HepG2 (cell line): ENCODE results near the gene IMPDH1. TPM values are rescaled to one million over a fixed set of nuclear protein-coding genes. Genes with fewer than 3 reads are reported as not detected.
A peak's percentile ranks its signal among the peaks of the same experiment; 100 is the strongest.

Experiments used
- KDM5A ChIP-seq: fragments of 200-600 bp; sonication (generic); IDR thresholded peaks from 2 replicates; pipeline ENCODE4 v1.7.0; 2018; ENCODE audit warnings: antibody characterized with exemption, mild to moderate bottlenecking, low read length, borderline replicate concordance
- MZF1 ChIP-seq: sonication (generic); formaldehyde crosslinking; IDR thresholded peaks from 2 replicates; pipeline ENCODE4 v1.8.1; 2023; ENCODE audit warnings: mild to moderate bottlenecking, missing genetic modification reagents, borderline replicate concordance
- NFE2 ChIP-seq: sonication (generic); formaldehyde crosslinking; IDR thresholded peaks from 2 replicates; pipeline ENCODE4 v1.4.0; 2020; ENCODE audit warnings: missing genetic modification reagents
- NFIC ChIP-seq: IDR thresholded peaks from 2 replicates; pipeline ENCODE4 v1.6.1; 2012; ENCODE audit warnings: mild to moderate bottlenecking, low read length, inconsistent platforms
- PCBP2 ChIP-seq: fragments of 200-400 bp; formaldehyde crosslinking; optimal IDR thresholded peaks from 2 replicates; pipeline ENCODE3; 2018; ENCODE audit warnings: low read length, low read depth; ENCODE audit not compliant: poor library complexity, severe bottlenecking
- SCMH1 ChIP-seq: sonication (generic); formaldehyde crosslinking; IDR thresholded peaks from 2 replicates; pipeline ENCODE4 v1.9.0; 2021; ENCODE audit warnings: missing genetic modification reagents, mild to moderate bottlenecking, borderline replicate concordance
- SNAI1 ChIP-seq: sonication (generic); formaldehyde crosslinking; IDR thresholded peaks from 2 replicates; pipeline ENCODE4 v1.5.0; 2020; ENCODE audit warnings: mild to moderate bottlenecking, missing genetic modification reagents, borderline replicate concordance
- TAF1 ChIP-seq: sonication (generic); formaldehyde crosslinking; IDR thresholded peaks from 2 replicates; pipeline ENCODE4 v1.4.0; 2020; ENCODE audit warnings: missing genetic modification reagents
- TCF7 ChIP-seq: sonication (generic); IDR thresholded peaks from 2 replicates; pipeline ENCODE4 v1.6.1; 2016; ENCODE audit warnings: antibody characterized with exemption, low read depth
- ZFYVE20 ChIP-seq: sonication (generic); formaldehyde crosslinking; IDR thresholded peaks from 2 replicates; pipeline ENCODE4 v1.8.0; 2023; ENCODE audit warnings: low read depth, mild to moderate bottlenecking, moderate library complexity, missing genetic modification reagents, borderline replicate concordance
- ZNF12 ChIP-seq: sonication (generic); formaldehyde crosslinking; IDR thresholded peaks from 2 replicates; pipeline ENCODE4 v1.5.0; 2020; ENCODE audit warnings: missing genetic modification reagents
- ZNF263 ChIP-seq: sonication (generic); formaldehyde crosslinking; IDR thresholded peaks from 2 replicates; pipeline ENCODE4 v1.4.0; 2020; ENCODE audit warnings: missing genetic modification reagents
- ZNF333 ChIP-seq: sonication (generic); formaldehyde crosslinking; IDR thresholded peaks from 2 replicates; pipeline ENCODE4 v1.4.0; 2020; ENCODE audit warnings: mild to moderate bottlenecking, missing genetic modification reagents, borderline replicate concordance
- ZNF761 ChIP-seq: sonication (generic); formaldehyde crosslinking; conservative IDR thresholded peaks from 2 replicates; pipeline ENCODE4 v1.4.0; 2020; ENCODE audit warnings: mild to moderate bottlenecking, missing genetic modification reagents
- polyA plus RNA-seq, 8 experiments: library from polyadenylated mRNA; depleted of rRNA in 3 of 8; stranded (reverse) in 7 of 8; unstranded in 1 of 8; fragments of >200 nt; fragmentation: Illumina TruSeq in 4 of 8; extraction: Trizol in 4 of 8; gene quantifications; 2 replicates each; pipeline versions ENCODE4 v1.2.1 to v1.2.3, GENCODE V29; 2011 to 2016; ENCODE audit warnings: low read depth in 4 of 8, missing spikeins in 1 of 8, mixed read lengths in 1 of 8; ENCODE audit not compliant: insufficient read depth in 1 of 8
- total RNA-seq, 5 experiments: library from RNA; depleted of rRNA; stranded (reverse); fragments of >200 nt; fragmentation: Illumina TruSeq; extraction: Trizol; gene quantifications; 2 replicates each; pipeline ENCODE4 v1.2.3, GENCODE V29; 2016; ENCODE audit warnings: low read depth in 1 of 5
- TF ChIP-seq, protein P1 (sequence below): IDR thresholded peaks from 2 replicates; pipeline ENCODE4 v1.6.1; 2012; ENCODE audit warnings: low read depth, low read length, improper control_type of control experiment
- TF ChIP-seq, protein P2 (sequence below): sonication (generic); formaldehyde crosslinking; IDR thresholded peaks from 2 replicates; pipeline ENCODE4 v1.5.1; 2020; ENCODE audit warnings: mild to moderate bottlenecking, missing genetic modification reagents
- TF ChIP-seq, protein P3 (sequence below): sonication (generic); formaldehyde crosslinking; IDR thresholded peaks from 2 replicates; pipeline ENCODE4 v1.4.0; 2020; ENCODE audit warnings: missing genetic modification reagents
- TF ChIP-seq, protein P4 (sequence below): sonication (generic); formaldehyde crosslinking; IDR thresholded peaks from 2 replicates; pipeline ENCODE4 v1.4.0; 2020; ENCODE audit warnings: missing genetic modification reagents, borderline replicate concordance

IMPDH1 gene
- total and polyA plus RNA-seq, 2 of the 13 experiments (the other 11 are each of a cell fraction or from before 2014, with no cell fraction given), result 22.8 to 34.0 TPM

DNA sequence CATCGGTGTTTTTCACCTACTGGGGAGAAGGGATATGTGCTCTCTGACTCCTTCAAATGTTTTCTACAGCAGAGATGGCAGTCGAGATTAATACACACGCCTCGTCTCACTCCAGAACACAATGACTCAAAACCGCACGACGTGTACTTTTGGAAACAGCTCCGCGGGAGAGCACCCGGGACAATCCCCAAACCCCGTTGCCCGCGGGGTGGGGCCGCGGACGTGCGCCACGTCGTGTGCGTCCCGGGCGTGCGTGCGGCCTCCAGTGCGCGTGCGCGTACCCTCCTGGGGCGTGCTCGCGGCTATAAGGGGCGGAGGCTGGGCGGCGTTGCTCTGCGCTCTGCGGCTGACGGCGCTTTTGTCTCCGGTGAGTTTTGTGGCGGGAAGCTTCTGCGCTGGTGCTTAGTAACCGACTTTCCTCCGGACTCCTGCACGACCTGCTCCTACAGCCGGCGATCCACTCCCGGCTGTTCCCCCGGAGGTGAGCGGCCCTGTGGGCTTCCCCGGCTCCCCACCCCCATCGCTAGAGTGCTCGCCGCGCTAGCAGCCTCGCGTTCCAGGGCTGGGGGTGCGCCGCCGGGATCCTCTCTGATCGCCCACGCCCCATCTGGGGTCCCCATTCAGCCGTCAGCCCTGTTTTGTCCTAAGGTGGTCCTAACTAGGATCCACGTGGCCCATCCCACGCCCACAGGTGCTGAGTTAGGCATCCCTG, 45.9 kb upstream of the IMPDH1 start, which contains the start of gene HILPDA (continued):
- TF ChIP-seq ZFYVE20, result no peak; the same call in 1 of the 2 replicates
- no peak for TF ChIP-seq MZF1 (CRISPR knock-in tag)
- TF ChIP-seq, protein P1, sequence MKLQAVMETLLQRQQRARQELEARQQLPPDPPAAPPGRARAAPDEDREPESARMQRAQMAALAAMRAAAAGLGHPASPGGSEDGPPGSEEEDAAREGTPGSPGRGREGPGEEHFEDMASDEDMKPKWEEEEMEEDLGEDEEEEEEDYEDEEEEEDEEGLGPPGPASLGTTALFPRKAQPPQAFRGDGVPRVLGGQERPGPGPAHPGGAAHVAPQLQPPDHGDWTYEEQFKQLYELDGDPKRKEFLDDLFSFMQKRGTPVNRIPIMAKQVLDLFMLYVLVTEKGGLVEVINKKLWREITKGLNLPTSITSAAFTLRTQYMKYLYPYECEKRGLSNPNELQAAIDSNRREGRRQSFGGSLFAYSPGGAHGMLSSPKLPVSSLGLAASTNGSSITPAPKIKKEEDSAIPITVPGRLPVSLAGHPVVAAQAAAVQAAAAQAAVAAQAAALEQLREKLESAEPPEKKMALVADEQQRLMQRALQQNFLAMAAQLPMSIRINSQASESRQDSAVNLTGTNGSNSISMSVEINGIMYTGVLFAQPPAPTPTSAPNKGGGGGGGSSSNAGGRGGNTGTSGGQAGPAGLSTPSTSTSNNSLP, result no peak
- TF ChIP-seq, protein P2, sequence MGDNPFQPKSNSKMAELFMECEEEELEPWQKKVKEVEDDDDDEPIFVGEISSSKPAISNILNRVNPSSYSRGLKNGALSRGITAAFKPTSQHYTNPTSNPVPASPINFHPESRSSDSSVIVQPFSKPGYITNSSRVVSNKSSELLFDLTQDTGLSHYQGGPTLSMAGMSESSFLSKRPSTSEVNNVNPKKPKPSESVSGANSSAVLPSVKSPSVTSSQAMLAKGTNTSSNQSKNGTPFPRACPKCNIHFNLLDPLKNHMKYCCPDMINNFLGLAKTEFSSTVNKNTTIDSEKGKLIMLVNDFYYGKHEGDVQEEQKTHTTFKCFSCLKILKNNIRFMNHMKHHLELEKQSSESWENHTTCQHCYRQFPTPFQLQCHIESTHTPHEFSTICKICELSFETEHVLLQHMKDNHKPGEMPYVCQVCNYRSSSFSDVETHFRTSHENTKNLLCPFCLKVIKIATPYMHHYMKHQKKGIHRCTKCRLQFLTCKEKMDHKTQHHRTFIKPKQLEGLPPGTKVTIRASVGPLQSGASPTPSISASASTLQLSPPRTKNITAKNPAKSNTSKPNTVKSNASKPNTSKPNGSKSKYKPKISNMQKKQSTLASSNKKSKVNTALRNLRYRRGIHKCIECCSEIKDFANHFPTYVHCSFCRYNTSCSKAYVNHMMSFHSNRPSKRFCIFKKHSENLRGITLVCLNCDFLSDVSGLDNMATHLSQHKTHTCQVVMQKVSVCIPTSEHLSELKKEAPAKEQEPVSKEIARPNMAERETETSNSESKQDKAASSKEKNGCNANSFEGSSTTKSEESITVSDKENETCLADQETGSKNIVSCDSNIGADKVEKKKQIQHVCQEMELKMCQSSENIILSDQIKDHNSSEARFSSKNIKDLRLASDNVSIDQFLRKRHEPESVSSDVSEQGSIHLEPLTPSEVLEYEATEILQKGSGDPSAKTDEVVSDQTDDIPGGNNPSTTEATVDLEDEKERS (CRISPR knock-in tag), result peak; percentile 80
- TF ChIP-seq ZNF333 (CRISPR knock-in tag), result 0 out of 2 replicates have a peak, but pooled peaks have one; percentile 45
- peak; percentile 78; the same call in 1 of the 2 replicates for TF ChIP-seq TAF1
- no peak for TF ChIP-seq SNAI1
- TF ChIP-seq ZNF12 (CRISPR knock-in tag), result no peak
- TF ChIP-seq PCBP2, result no peak
- no peak; the same call in 1 of the 2 replicates for TF ChIP-seq KDM5A
- peak; percentile 69 for TF ChIP-seq ZNF761
- TF ChIP-seq, protein P3, sequence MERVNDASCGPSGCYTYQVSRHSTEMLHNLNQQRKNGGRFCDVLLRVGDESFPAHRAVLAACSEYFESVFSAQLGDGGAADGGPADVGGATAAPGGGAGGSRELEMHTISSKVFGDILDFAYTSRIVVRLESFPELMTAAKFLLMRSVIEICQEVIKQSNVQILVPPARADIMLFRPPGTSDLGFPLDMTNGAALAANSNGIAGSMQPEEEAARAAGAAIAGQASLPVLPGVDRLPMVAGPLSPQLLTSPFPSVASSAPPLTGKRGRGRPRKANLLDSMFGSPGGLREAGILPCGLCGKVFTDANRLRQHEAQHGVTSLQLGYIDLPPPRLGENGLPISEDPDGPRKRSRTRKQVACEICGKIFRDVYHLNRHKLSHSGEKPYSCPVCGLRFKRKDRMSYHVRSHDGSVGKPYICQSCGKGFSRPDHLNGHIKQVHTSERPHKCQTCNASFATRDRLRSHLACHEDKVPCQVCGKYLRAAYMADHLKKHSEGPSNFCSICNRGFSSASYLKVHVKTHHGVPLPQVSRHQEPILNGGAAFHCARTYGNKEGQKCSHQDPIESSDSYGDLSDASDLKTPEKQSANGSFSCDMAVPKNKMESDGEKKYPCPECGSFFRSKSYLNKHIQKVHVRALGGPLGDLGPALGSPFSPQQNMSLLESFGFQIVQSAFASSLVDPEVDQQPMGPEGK (CRISPR knock-in tag), result peak; percentile 80; the same call in 1 of the 2 replicates
- TF ChIP-seq TCF7, result no peak
- no peak for TF ChIP-seq SCMH1
- TF ChIP-seq, protein P4, sequence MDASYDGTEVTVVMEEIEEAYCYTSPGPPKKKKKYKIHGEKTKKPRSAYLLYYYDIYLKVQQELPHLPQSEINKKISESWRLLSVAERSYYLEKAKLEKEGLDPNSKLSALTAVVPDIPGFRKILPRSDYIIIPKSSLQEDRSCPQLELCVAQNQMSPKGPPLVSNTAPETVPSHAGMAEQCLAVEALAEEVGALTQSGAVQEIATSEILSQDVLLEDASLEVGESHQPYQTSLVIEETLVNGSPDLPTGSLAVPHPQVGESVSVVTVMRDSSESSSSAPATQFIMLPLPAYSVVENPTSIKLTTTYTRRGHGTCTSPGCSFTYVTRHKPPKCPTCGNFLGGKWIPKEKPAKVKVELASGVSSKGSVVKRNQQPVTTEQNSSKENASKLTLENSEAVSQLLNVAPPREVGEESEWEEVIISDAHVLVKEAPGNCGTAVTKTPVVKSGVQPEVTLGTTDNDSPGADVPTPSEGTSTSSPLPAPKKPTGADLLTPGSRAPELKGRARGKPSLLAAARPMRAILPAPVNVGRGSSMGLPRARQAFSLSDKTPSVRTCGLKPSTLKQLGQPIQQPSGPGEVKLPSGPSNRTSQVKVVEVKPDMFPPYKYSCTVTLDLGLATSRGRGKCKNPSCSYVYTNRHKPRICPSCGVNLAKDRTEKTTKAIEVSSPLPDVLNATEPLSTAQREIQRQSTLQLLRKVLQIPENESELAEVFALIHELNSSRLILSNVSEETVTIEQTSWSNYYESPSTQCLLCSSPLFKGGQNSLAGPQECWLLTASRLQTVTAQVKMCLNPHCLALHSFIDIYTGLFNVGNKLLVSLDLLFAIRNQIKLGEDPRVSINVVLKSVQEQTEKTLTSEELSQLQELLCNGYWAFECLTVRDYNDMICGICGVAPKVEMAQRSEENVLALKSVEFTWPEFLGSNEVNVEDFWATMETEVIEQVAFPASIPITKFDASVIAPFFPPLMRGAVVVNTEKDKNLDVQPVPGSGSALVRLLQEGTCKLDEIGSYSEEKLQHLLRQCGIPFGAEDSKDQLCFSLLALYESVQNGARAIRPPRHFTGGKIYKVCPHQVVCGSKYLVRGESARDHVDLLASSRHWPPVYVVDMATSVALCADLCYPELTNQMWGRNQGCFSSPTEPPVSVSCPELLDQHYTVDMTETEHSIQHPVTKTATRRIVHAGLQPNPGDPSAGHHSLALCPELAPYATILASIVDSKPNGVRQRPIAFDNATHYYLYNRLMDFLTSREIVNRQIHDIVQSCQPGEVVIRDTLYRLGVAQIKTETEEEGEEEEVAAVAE (CRISPR knock-in tag), result no peak
- no peak for TF ChIP-seq NFE2 (CRISPR knock-in tag)
- TF ChIP-seq NFIC, result no peak
- 0 out of 2 replicates have a peak, but pooled peaks have one; percentile 25 for TF ChIP-seq ZNF263 (CRISPR knock-in tag)
